T-helper 17 cell (primary cell): ENCODE data around the gene IZUMO1. TPM values are rescaled to one million over a fixed set of nuclear protein-coding genes. Genes with fewer than 3 reads are reported as not detected.
A peak's percentile ranks its signal among the peaks of the same experiment; 100 is the strongest.
"Not testable (repeated sequence)": the region's sequence is repeated elsewhere in the genome, so short reads cannot be mapped to it uniquely, and the experiment has no call there.

Experiments
- ATAC-seq: fragments of 150-1000 bp; cut with Tn5 transposase; 2 replicates; pipeline ENCODE4 v1.10.0; 2021; ENCODE audit warnings: mild to moderate bottlenecking, moderate library complexity
- DNase-seq, 3 donors: peaks; one replicate each; pipeline versions ENCODE4 v3.0.0 to v3.0.0-alpha.2; 2020 to 2021
- H3K9me3 ChIP-seq: one replicate; pipeline ENCODE4 v1.7.0; 2013; ENCODE audit warnings: low read length, mild to moderate bottlenecking; ENCODE audit not compliant: control insufficient read depth, poor library complexity, severe bottlenecking
- H3K27ac Mint-ChIP-seq: one replicate; pipeline ENCODE4 v1.8.0; 2022; ENCODE audit warnings: mild to moderate bottlenecking, moderate library complexity, mixed read lengths
- H3K27me3 Mint-ChIP-seq: one replicate; pipeline ENCODE4 v1.8.0; 2022; ENCODE audit warnings: mixed read lengths
- H3K36me3 Mint-ChIP-seq: one replicate; pipeline ENCODE4 v1.8.0; 2022; ENCODE audit warnings: low read depth, mixed read lengths
- H3K4me1 Mint-ChIP-seq: one replicate; pipeline ENCODE4 v1.8.0; 2022; ENCODE audit warnings: mild to moderate bottlenecking, mixed read lengths
- H3K4me3 Mint-ChIP-seq: one replicate; pipeline ENCODE4 v1.8.0; 2022; ENCODE audit warnings: mild to moderate bottlenecking, moderate library complexity, mixed read lengths
- total RNA-seq, 4 donors: library from RNA in 2 of 4; stranded (reverse) in 2 of 4; gene quantifications; one replicate each; pipeline ENCODE4 v1.2.3 and lab custom pipeline; 2022 to 2026

IZUMO1 gene
- total RNA-seq, 2 donors from 2014 or later, result not detected

DNA sequence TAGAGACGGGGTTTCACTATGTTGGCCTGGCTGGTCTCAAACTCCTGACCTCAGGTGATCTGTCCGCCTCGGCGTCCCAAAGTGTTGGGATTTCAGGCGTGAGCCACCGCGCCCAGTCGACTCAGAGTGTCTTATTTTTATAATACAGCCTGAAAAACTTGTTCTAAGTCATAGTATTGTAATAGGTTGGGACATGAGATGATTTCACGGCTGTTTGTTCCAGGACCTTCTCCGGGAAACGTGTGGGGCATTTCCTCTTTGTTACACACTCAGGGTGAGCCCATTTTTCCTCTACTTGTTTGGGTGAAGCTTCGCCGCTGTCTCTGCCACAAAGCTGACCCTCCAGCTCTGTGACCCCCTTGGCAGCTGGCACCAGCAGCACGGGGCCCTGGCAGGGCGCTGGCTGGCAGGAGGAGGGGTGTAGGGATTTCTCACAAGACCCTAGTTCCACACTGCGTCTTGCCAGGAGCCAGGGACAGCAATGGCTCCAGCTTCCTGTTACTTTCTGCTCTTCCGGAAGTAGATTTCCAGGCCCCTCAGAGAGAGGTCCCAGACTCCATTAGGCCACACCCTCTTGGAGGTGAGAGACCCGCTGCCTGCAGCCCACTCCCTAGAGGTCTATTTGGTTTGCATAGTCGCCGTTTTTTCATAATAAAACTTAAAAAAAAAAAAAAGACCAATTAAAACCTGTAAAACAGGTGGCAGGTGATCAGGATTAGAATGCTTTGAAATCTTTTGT is 24.2 kb upstream of the IZUMO1 start:
- DNase-seq (no peak), ATAC-seq (no peak)
- H3K4me1 Mint-ChIP-seq, result no peaks in the 10 kb centered on the region
- H3K9me3 ChIP-seq, result no peaks in the 10 kb centered on the region
- no peak overlapping the region for H3K27ac Mint-ChIP-seq
- H3K36me3 Mint-ChIP-seq, result no peaks in the 10 kb centered on the region
- no peak overlapping the region for H3K4me3 Mint-ChIP-seq
- peaks cover 11% of the 10 kb centered on the region for H3K27me3 Mint-ChIP-seq

DNA sequence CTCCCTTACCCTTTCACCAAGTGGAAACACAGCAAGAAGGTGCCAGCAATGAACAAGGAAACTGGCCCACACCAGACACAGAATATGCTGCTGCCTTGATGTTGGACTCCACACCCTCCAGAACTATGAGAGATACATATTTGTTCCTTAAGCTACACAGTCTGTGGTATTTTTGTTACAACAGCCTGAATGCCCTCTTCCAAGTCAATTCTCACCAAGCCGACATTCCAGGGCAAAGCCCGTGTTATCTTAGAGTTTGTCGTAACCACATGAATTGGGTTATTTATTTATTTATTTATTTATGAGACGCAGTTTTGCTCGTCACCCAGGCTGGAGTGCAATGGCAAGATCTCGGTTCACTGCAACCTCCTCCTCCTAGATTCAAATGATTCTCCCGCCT is 23.6 kb upstream of the IZUMO1 start:
- no peak overlapping the region for H3K27ac Mint-ChIP-seq
- DNase-seq (no peak), ATAC-seq (no peak)
- H3K4me1 Mint-ChIP-seq, result no peaks in the 10 kb centered on the region
- no peaks in the 10 kb centered on the region for H3K9me3 ChIP-seq
- no peaks in the 10 kb centered on the region for H3K36me3 Mint-ChIP-seq
- H3K4me3 Mint-ChIP-seq, result no peak overlapping the region
- peaks cover 15% of the 10 kb centered on the region for H3K27me3 Mint-ChIP-seq

DNA sequence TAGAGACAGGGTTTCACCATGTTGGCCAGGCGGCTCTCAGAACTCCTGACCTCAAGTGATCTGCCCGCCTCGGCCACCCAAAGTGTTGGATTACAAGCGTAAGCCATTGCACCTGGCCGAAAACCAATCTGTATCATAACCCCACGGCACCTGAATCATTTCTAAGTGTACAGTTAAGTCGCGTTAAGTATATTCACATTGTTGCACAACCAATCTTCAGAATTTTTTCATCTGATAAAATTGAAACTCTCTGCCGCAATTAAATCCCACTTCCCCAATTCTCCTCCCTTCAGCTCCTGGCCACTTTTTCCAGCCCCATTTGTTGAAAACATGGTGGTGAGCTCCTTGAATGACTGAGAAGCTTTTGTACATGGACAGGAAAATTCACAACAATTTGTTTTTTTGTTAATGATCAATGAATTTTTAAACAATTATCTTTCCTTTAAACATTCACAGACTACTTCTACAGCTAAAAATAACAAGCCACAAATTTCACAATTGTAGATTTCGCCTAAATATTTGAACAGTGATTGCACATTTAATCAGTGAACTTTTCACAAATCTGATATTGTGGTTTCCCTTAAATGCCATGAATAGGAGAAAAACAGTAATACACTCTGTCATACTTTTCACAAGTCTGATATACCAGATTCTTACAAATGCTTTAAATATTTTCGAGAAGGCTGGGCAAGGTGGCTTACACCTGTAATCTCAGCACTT is 22.4 kb upstream of the IZUMO1 start:
- Mint-ChIP-seq H3K27me3 (peaks cover 23% of the 10 kb centered on the region), H3K4me1 (no peaks in the 10 kb centered on the region), H3K4me3 (no peak overlapping the region), H3K27ac (no peak overlapping the region), H3K36me3 (no peaks in the 10 kb centered on the region)
- H3K9me3 ChIP-seq, result no peaks in the 10 kb centered on the region
- no peak for ATAC-seq
- DNase-seq, result no peak

DNA sequence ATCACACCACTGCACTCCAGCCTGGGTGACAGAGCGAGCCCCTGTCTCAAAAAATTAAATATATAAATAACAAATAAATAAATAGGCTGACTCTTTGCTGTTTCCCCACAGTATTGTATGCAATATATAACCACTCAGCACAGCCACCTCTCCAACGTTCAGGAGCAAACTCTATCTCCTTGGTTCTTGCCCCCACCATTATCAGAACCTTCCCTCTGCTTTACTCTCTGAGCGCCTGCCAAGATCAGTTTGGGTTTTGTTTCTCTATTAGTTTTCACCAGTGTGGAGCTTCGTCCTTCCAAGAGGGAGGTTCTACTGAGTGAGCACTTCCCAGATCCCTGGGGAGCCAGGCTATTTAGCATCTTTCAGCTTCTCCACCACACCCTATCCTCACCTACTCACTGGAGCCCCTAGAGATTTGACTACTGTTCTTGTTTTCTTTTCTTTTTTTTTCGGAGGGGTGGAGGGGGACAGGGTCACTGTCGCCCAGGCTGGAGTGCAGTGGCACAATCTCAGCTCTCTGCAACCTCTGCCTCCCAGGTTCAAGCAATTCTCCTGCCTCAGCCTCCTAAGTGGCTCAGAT is 21.6 kb upstream of the IZUMO1 start:
- not testable (repeated sequence) for ATAC-seq, H3K4me1 Mint-ChIP-seq, H3K27ac Mint-ChIP-seq, H3K36me3 Mint-ChIP-seq, H3K9me3 ChIP-seq, DNase-seq, H3K4me3 Mint-ChIP-seq
- H3K27me3 Mint-ChIP-seq, result peaks cover 24% of the 10 kb centered on the region

DNA sequence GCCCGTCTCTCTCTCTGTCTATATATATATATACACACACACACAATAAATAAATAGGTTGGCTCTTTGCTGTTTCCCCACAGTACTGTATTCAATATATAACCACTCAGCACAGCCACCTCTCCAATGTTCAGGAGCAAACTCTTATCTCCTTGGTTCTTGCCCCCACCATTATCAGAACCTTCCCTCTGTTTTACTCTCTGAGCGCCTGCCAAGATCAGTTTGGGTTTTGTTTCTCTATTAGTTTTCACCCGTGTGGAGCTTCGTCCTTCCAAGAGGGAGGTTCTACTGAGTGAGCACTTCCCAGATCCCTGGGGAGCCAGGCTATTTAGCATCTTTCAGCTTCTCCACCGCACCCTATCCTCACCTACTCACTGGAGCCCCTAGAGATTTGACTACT is 19.1 kb upstream of the IZUMO1 start:
- H3K36me3 Mint-ChIP-seq, H3K9me3 ChIP-seq, H3K4me3 Mint-ChIP-seq, DNase-seq, ATAC-seq, H3K27ac Mint-ChIP-seq, H3K4me1 Mint-ChIP-seq: not testable (repeated sequence)
- peaks cover 29% of the 10 kb centered on the region for H3K27me3 Mint-ChIP-seq

DNA sequence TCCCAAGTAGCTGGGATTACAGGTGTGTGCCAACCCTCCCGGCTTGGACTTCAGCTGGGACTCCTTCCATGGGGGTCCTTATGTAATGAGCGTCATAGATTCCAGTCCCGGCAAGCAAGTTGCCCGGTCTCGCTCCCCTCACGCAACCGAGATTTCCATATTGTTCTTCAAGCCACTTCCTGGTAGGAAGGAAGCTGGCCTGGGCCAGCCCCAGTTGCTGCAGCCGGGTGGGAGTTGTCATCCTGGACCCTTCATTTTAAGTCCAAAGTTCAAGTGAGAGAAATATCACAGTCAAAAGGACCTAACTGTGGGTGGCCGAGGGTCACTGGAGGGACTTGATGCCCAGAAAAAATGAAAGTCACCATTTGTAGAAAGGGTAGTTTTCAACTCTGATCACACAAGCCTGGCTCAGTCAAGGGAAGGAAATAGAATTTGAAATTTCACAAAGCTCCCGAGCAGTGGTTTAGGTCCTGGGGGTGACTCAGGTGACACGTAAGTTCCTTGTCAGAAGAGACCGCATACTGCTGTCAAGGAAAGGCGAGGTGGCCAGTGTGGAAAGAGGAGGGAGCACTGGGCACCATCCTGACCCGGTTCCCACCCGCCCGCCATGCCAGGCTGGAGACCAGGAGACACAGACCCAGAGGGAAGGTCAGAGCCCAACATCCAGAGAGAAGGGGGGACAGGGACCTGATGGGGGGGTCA is 13.9 kb upstream of the IZUMO1 start:
- H3K9me3 ChIP-seq, result no peaks in the 10 kb centered on the region
- peaks cover 4% of the 10 kb centered on the region for H3K4me1 Mint-ChIP-seq
- H3K27ac Mint-ChIP-seq, result no peak overlapping the region
- H3K27me3 Mint-ChIP-seq, result peaks cover 25% of the 10 kb centered on the region
- H3K4me3 Mint-ChIP-seq, result no peak overlapping the region
- no peaks in the 10 kb centered on the region for H3K36me3 Mint-ChIP-seq
- DNase-seq, result no peak
- ATAC-seq, result no peak

DNA sequence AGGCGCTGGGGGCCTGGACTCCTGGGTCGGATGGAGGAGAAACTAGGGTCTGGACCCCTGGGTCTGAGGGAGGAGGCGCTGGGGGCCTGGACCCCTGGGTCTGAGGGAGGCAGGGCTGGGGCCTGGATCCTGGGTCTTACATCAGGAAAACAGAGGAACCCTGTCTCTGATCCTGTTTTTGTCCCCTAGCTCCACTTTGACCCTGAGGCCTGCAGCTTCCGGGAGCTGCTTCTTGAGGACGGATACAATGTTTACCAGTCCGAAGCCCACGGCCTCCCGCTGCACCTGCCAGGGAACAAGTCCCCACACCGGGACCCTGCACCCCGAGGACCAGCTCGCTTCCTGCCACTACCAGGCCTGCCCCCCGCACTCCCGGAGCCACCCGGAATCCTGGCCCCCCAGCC is 11.0 kb upstream of the IZUMO1 start:
- Mint-ChIP-seq H3K4me1 (peaks cover 11% of the 10 kb centered on the region), H3K4me3 (no peak overlapping the region), H3K27ac (no peak overlapping the region), H3K36me3 (no peaks in the 10 kb centered on the region), H3K27me3 (peaks cover 25% of the 10 kb centered on the region)
- DNase-seq (no peak), ATAC-seq (no peak)
- H3K9me3 ChIP-seq, result no peaks in the 10 kb centered on the region

DNA sequence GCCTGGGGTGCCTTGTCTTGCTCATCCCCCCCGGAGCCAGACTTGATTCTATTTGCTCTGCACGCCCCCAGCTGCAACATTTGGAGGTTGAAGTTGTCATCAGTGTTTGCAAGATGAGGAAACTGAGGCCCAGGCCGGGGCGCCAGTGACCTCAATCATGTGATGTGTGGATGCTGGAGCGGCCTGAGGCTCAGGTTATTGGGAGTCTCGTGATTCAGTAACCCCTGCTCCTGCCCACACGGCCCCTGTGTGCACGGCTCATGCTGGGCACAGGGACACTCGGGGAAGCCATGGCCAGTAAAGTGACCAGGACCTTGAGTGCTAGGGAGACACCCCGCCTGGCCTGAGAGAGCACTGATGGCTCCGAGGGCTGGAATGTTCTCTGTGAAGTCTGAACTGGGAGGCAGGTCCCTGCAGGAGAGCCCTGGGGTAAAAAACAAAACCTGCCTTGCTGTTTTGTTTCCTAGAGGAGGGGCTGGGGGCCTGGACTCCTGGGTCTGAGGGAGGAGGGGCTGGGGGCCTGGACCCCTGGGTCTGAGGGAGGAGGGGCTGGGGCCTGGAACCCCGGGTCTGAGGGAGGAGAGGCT is 10.5 kb upstream of the IZUMO1 start:
- H3K9me3 ChIP-seq, result no peaks in the 10 kb centered on the region
- peaks cover 21% of the 10 kb centered on the region for H3K27me3 Mint-ChIP-seq
- no peak overlapping the region for H3K27ac Mint-ChIP-seq
- DNase-seq (no peak), ATAC-seq (no peak)
- H3K36me3 Mint-ChIP-seq, result no peaks in the 10 kb centered on the region
- H3K4me1 Mint-ChIP-seq, result peaks cover 12% of the 10 kb centered on the region
- H3K4me3 Mint-ChIP-seq, result no peak overlapping the region

DNA sequence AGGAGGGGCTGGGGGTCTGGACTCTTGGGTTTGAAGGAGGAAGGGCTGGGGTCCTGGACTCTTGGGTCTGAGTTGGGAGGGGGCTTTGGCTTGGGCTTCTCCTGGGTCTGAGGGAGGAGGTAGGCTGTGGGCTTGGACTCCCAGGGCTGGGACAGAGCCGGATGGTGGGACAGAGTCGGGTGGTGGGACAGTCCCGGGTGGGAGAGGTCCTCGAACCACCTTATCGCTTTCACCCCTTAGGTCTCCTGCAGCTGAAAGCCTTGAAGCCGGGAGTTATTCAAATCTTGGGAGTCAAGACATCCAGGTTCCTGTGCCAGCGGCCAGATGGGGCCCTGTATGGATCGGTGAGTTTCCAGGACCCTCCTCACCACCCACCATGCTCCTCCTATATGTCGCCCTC is 10.0 kb upstream of the IZUMO1 start:
- no peaks in the 10 kb centered on the region for H3K36me3 Mint-ChIP-seq
- peaks cover 21% of the 10 kb centered on the region for H3K27me3 Mint-ChIP-seq
- ATAC-seq, result no peak
- no peak overlapping the region for H3K4me3 Mint-ChIP-seq
- no peaks in the 10 kb centered on the region for H3K9me3 ChIP-seq
- H3K4me1 Mint-ChIP-seq, result peaks cover 14% of the 10 kb centered on the region
- no peak overlapping the region for H3K27ac Mint-ChIP-seq
- no peak for DNase-seq

DNA sequence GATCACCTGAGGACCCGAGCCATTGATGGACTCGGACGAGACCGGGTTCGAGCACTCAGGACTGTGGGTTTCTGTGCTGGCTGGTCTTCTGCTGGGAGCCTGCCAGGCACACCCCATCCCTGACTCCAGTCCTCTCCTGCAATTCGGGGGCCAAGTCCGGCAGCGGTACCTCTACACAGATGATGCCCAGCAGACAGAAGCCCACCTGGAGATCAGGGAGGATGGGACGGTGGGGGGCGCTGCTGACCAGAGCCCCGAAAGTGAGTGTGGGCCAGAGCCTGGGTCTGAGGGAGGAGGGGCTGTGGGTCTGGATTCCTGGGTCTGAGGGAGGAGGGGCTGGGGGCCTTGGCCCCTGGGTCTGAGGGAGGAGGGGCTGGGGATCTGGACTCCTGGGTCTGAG is 9.5 kb upstream of the IZUMO1 start:
- H3K36me3 Mint-ChIP-seq, result no peaks in the 10 kb centered on the region
- H3K4me3 Mint-ChIP-seq, result no peak overlapping the region
- H3K27ac Mint-ChIP-seq, result no peak overlapping the region
- no peak for ATAC-seq
- H3K9me3 ChIP-seq, result no peaks in the 10 kb centered on the region
- DNase-seq, result no peak
- peaks cover 14% of the 10 kb centered on the region for H3K4me1 Mint-ChIP-seq
- H3K27me3 Mint-ChIP-seq, result peaks cover 21% of the 10 kb centered on the region

DNA sequence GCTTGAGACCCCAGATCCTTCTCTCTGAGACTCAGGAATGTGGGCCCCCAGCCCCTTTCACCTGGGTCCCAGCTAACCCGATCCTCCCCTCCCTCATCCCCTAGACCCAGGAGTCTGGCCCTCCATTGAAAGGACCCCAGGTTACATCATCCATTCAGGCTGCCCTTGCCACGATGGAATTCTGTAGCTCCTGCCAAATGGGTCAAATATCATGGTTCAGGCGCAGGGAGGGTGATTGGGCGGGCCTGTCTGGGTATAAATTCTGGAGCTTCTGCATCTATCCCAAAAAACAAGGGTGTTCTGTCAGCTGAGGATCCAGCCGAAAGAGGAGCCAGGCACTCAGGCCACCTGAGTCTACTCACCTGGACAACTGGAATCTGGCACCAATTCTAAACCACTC is 9.1 kb upstream of the IZUMO1 start:
- no peak for DNase-seq
- H3K36me3 Mint-ChIP-seq, result no peaks in the 10 kb centered on the region
- H3K4me3 Mint-ChIP-seq, result no peak overlapping the region
- H3K4me1 Mint-ChIP-seq, result peaks cover 14% of the 10 kb centered on the region
- H3K9me3 ChIP-seq, result no peaks in the 10 kb centered on the region
- ATAC-seq, result no peak
- H3K27ac Mint-ChIP-seq, result no peak overlapping the region
- H3K27me3 Mint-ChIP-seq, result peaks cover 18% of the 10 kb centered on the region

DNA sequence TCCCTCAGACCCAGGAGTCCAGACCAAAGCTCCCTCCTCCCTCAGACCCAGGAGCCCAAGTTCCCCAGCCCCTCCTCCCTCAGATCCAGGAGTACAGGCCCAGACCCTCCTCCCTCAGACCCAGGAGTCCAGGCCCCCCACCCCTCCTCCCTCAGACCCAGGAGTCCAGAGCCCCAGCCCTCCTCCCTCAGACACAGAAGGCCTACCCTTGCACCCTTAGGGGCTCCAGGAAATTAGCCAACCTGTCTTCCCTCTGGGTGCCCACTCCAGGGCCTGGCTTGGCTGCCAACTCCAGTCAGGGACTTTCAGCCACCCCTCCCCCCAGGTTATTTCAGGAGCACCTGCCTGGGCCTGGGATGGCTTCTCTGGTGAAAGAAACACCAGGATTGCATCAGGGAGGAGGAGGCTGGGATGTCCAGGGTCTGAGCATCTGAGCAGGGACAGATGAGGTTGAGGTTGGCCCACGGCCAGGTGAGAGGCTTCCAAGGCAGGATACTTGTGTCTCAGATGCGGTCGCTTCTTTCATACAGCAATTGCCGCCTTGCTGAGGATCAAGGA is 8.5 kb upstream of the IZUMO1 start, which contains the start of gene FGF21:
Gene FGF21, plus strand, starts transcription at position 441 of the 558 bp plus-strand sequence. CDS start 713 bp downstream, outside the sequence.
- DNase-seq (no peak), ATAC-seq (no peak)
- H3K4me1 Mint-ChIP-seq, result peaks cover 10% of the 10 kb centered on the region
- no peaks in the 10 kb centered on the region for H3K36me3 Mint-ChIP-seq
- H3K9me3 ChIP-seq, result no peaks in the 10 kb centered on the region
- no peak within 1 kb of the TSS for H3K27ac Mint-ChIP-seq
- peaks cover 12% of the 10 kb centered on the region for H3K27me3 Mint-ChIP-seq
- peak within 1 kb of the TSS; percentile 86 for H3K4me3 Mint-ChIP-seq
